T-cell (primary cell): Measurements from ENCODE around the gene LUC7L. TPM values are rescaled to one million over a fixed set of nuclear protein-coding genes. Genes with fewer than 3 reads are reported as not detected.
"Not testable (repeated sequence)": the region's sequence is repeated elsewhere in the genome, so short reads cannot be mapped to it uniquely, and the experiment has no call there.

Experiments used
- ATAC-seq, 4 experiments: fragments of 200-7000 bp in 3 of 4; fragments of 150-1000 bp in 1 of 4; cut with Tn5 transposase; replicated peaks in 1 of 4; 1 replicate in 3 of 4; 2 replicates in 1 of 4; pipeline ENCODE4 v1.10.0; 2021; ENCODE audit warnings: moderate library complexity in 3 of 4, mild to moderate bottlenecking in 2 of 4, moderate number of reproducible peaks in 1 of 4
- CTCF ChIA-PET, 2 donors: fragments of 300-600 bp; sonication (Branson Sonifier 250); formaldehyde crosslinking; loops; one replicate each; lab custom pipeline; 2022; ENCODE audit warnings: antibody characterized with exemption in 2 of 2; lab: Charles Lee
- POLR2A ChIA-PET, 2 donors: fragments of 300-600 bp; sonication (Branson Sonifier 250); formaldehyde crosslinking; loops; one replicate each; lab custom pipeline; 2022; ENCODE audit warnings: antibody characterized with exemption in 2 of 2; lab: Charles Lee
- DNase-seq, 35 experiments: peaks; one replicate each; pipeline versions ENCODE4 v3.0.0 to v3.0.0-alpha.2; 2013 to 2023
- H3K27ac ChIP-seq: one replicate; pipeline ENCODE4 v1.5.1; 2013; ENCODE audit warnings: low read length
- H3K27me3 ChIP-seq, 2 experiments: replicated peaks in 1 of 2; 1 replicate in 1 of 2; 2 replicates in 1 of 2; pipeline versions ENCODE4 v1.6.1 to v1.7.0; 2013; ENCODE audit warnings: low read length in 1 of 2, mixed read lengths in 1 of 2; ENCODE audit not compliant: control insufficient read depth in 2 of 2, insufficient read depth in 2 of 2; ENCODE audit errors: extremely low read depth in 1 of 2
- H3K36me3 ChIP-seq, 2 donors: 1 replicate in 1 of 2; 2 replicates in 1 of 2; pipeline versions ENCODE4 v1.6.1 to v1.7.0; 2013; ENCODE audit warnings: low read length in 1 of 2; ENCODE audit not compliant: control insufficient read depth in 2 of 2, insufficient read depth in 1 of 2; ENCODE audit errors: extremely low read depth in 1 of 2
- H3K4me1 ChIP-seq, 2 experiments: 1 replicate in 1 of 2; 2 replicates in 1 of 2; pipeline versions ENCODE4 v1.6.1 to v1.7.0; 2013; ENCODE audit warnings: low read length in 2 of 2, mixed read lengths in 1 of 2; ENCODE audit not compliant: insufficient read depth in 2 of 2, control insufficient read depth in 1 of 2; ENCODE audit errors: extremely low read depth in 1 of 2
- H3K4me3 ChIP-seq, 2 donors: 1 replicate in 1 of 2; 2 replicates in 1 of 2; pipeline versions ENCODE4 v1.5.1 to v1.7.0; 2013; ENCODE audit warnings: mild to moderate bottlenecking in 2 of 2, low read length in 1 of 2, moderate library complexity in 1 of 2; ENCODE audit not compliant: control insufficient read depth in 1 of 2; ENCODE audit errors: extremely low read depth in 1 of 2
- H3K9me3 ChIP-seq: 2 replicates; pipeline ENCODE4 v1.7.0; 2013
- H3K27ac Mint-ChIP-seq, 2 donors: one replicate each; pipeline ENCODE4 v1.8.0; 2020 to 2021; ENCODE audit warnings: mild to moderate bottlenecking in 2 of 2, mixed read lengths in 2 of 2
- H3K27me3 Mint-ChIP-seq, 2 donors: one replicate each; pipeline ENCODE4 v1.8.0; 2021 to 2022; ENCODE audit warnings: mixed read lengths in 2 of 2
- H3K36me3 Mint-ChIP-seq: one replicate; pipeline ENCODE4 v1.8.0; 2021; ENCODE audit warnings: mixed read lengths
- H3K4me1 Mint-ChIP-seq, 3 donors: one replicate each; pipeline ENCODE4 v1.8.0; 2020 to 2022; ENCODE audit warnings: mixed read lengths in 3 of 3, mild to moderate bottlenecking in 1 of 3
- H3K4me3 Mint-ChIP-seq, 3 donors: one replicate each; pipeline ENCODE4 v1.8.0; 2020 to 2022; ENCODE audit warnings: mild to moderate bottlenecking in 3 of 3, mixed read lengths in 3 of 3, moderate library complexity in 3 of 3
- H3K9me3 Mint-ChIP-seq, 3 donors: one replicate each; pipeline ENCODE4 v1.8.0; 2020 to 2022; ENCODE audit warnings: mixed read lengths in 3 of 3
- WGBS: methylation state at CpG from one replicate; pipeline ENCODE4 v1.1.5; 2013; ENCODE audit warnings: missing lambda C conversion rate; ENCODE audit not compliant: insufficient coverage; 5-methylcytosine and 5-hydroxymethylcytosine counted together
- total RNA-seq, 35 experiments: library from RNA in 6 of 35; stranded (reverse) in 6 of 35; fragments of 120-200 nt in 1 of 35; gene quantifications; one replicate each; pipeline versions ENCODE4 v1.2.1 to v1.2.4 and lab custom pipeline; 2013 to 2026

LUC7L gene
- total RNA-seq, 5 donors from 2014 or later (not counting 1 experiment from before 2014, with no cell fraction given) = 134 to 170 (median 158) TPM

- Histone ChIP-seq H3K27me3 (peaks cover 9 to 74% of the 10 kb centered on the region in 2 experiments), H3K36me3 (no peaks in the 10 kb centered on the region), H3K27ac (no peak overlapping the region), H3K4me1 (peaks cover 4 to 21% of the 10 kb centered on the region in 2 experiments), H3K4me3 (no peak overlapping the region), H3K9me3 (no peaks in the 10 kb centered on the region)
- CTCF ChIA-PET = no interaction called here
- DNase-seq (no peak), ATAC-seq (no peak)
- 34% methylated on average over 9 of the region's 11 CpGs for WGBS
- no peaks in the 10 kb centered on the region for H3K9me3 Mint-ChIP-seq
- peak overlapping the region in 2 of 3 donors; percentile 54 to 65 for H3K4me3 Mint-ChIP-seq
- no peaks in the 10 kb centered on the region for H3K36me3 Mint-ChIP-seq
- H3K27me3 Mint-ChIP-seq = peaks cover 36 to 59% of the 10 kb centered on the region in 2 donors
- no peak overlapping the region for H3K27ac Mint-ChIP-seq
- H3K4me1 Mint-ChIP-seq = peaks cover 0 to 21% (median 9%) of the 10 kb centered on the region in 3 donors
- POLR2A ChIA-PET = interaction anchor here in 1 of 2 donors (0.5 kb wide), 1 partner anchor 26 kb away, joined by 3 read pairs; no protein-coding TSS in a partner anchor
Measured at GRCh38 chr16:167122-167690, 62.0 kb downstream of the LUC7L start.

GRCh38 chr16:166375-167121 is 62.7 kb downstream of the LUC7L start:
- Histone ChIP-seq H3K4me3 (no peak overlapping the region), H3K9me3 (no peaks in the 10 kb centered on the region), H3K27ac (no peak overlapping the region), H3K4me1 (peaks cover 4 to 21% of the 10 kb centered on the region in 2 experiments), H3K27me3 (peaks cover 9 to 74% of the 10 kb centered on the region in 2 experiments), H3K36me3 (no peaks in the 10 kb centered on the region)
- peak in 1 of 35 experiments; percentile 33 for DNase-seq
- WGBS = 10% methylated on average over 39 of the region's 45 CpGs
- Mint-ChIP-seq H3K27me3 (peaks cover 35 to 58% of the 10 kb centered on the region in 2 donors), H3K27ac (no peak overlapping the region), H3K4me1 (peaks cover 0 to 19% (median 9%) of the 10 kb centered on the region in 3 donors), H3K36me3 (no peaks in the 10 kb centered on the region), H3K4me3 (peak overlapping the region in 2 of 3 donors; percentile 54 to 65), H3K9me3 (no peaks in the 10 kb centered on the region)
- CTCF ChIA-PET = interaction anchor here in 1 of 2 donors (0.5 kb wide), 1 partner anchor 421 kb away, joined by 4 read pairs; no protein-coding TSS in a partner anchor
- POLR2A ChIA-PET = interaction anchor here in 1 of 2 donors (0.6 kb wide), 1 partner anchor 79 kb away, joined by 4 read pairs; no protein-coding TSS in a partner anchor
- ATAC-seq = peak in 3 of 4 experiments; percentile 48 to 57 (median 48)

- no peaks in the 10 kb centered on the region for H3K9me3 Mint-ChIP-seq
- CTCF ChIA-PET = interaction anchor here in 1 of 2 donors (0.5 kb wide), 1 partner anchor 422 kb away, joined by 4 read pairs; no protein-coding TSS in a partner anchor
- peaks cover 36 to 58% of the 10 kb centered on the region in 2 donors for H3K27me3 Mint-ChIP-seq
- peaks cover 4 to 21% of the 10 kb centered on the region in 2 experiments for H3K4me1 ChIP-seq
- no peaks in the 10 kb centered on the region for H3K9me3 ChIP-seq
- ATAC-seq = peak; percentile 27 to 53 (median 40)
- no peak within 1 kb of the TSS for H3K27ac ChIP-seq
- H3K4me3 ChIP-seq = peak within 1 kb of the TSS in 1 of 2 donors; percentile 53
- H3K27me3 ChIP-seq = peaks cover 7 to 77% of the 10 kb centered on the region in 2 experiments
- peak in 3 of 35 experiments; percentile 9 to 29 (median 23) for DNase-seq
- H3K4me3 Mint-ChIP-seq = peak within 1 kb of the TSS; percentile 28 to 65 (median 34)
- H3K4me1 Mint-ChIP-seq = peaks cover 0 to 17% (median 9%) of the 10 kb centered on the region in 3 donors
- WGBS = 2% methylated on average over 71 of the region's 75 CpGs
- H3K36me3 ChIP-seq = no peaks in the 10 kb centered on the region
- POLR2A ChIA-PET = interaction anchor here in 1 of 2 donors (0.6 kb wide), 1 partner anchor 78 kb away, joined by 4 read pairs; no protein-coding TSS in a partner anchor
- H3K27ac Mint-ChIP-seq = no peak within 1 kb of the TSS
- no peaks in the 10 kb centered on the region for H3K36me3 Mint-ChIP-seq
Measured at GRCh38 chr16:165539-166374, 63.5 kb downstream of the LUC7L start, which contains the start of gene HBM. Gene HBM, plus strand, starts transcription at chr16:165978. Its CDS starts 20 bp downstream, at chr16:165998.

DNA sequence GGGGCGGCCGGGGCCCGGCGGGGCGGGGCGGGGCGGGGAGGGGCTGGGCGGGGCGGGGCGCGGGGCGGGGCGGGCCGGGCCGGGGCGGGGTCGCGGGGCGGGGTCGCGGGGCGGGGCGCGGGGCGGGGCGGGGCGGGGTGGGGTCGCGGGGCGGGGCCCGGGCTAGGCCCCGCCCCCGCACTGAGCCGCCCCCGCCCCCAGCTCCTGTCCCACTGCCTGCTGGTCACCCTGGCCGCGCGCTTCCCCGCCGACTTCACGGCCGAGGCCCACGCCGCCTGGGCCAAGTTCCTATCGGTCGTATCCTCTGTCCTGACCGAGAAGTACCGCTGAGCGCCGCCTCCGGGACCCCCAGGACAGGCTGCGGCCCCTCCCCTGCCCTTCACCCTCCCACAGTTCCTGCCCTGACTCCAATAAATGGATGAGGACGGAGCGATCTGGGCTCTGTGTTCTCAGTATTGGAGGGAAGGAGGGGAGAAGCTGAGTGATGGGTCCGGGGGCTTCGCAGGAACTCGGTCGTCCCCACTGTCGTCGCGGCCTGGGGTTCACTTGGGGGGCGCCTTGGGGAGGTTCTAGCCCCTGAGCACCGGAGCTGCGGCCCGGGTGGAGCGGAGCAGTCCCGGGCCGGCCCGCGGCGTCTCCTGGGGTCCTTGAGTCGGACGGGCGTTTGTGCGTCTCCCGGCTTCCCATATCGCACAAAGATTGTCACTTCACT is 64.3 kb downstream of the LUC7L start:
- Histone ChIP-seq H3K27ac (no peak overlapping the region), H3K4me3 (peak overlapping the region in 1 of 2 donors; percentile 53), H3K36me3 (no peaks in the 10 kb centered on the region), H3K27me3 (peaks cover 6 to 75% of the 10 kb centered on the region in 2 experiments), H3K9me3 (no peaks in the 10 kb centered on the region), H3K4me1 (peaks cover 4 to 21% of the 10 kb centered on the region in 2 experiments)
- POLR2A ChIA-PET = no interaction called here
- peak in 1 of 4 experiments; percentile 35 for ATAC-seq
- H3K9me3 Mint-ChIP-seq = no peaks in the 10 kb centered on the region
- peaks cover 0 to 17% (median 9%) of the 10 kb centered on the region in 3 donors for H3K4me1 Mint-ChIP-seq
- no peak for DNase-seq
- no peaks in the 10 kb centered on the region for H3K36me3 Mint-ChIP-seq
- peak overlapping the region in 1 of 3 donors; percentile 65 for H3K4me3 Mint-ChIP-seq
- CTCF ChIA-PET = no interaction called here
- 10% methylated on average over 35 of the region's 77 CpGs for WGBS
- peaks cover 30 to 52% of the 10 kb centered on the region in 2 donors for H3K27me3 Mint-ChIP-seq
- H3K27ac Mint-ChIP-seq = no peak overlapping the region

DNA sequence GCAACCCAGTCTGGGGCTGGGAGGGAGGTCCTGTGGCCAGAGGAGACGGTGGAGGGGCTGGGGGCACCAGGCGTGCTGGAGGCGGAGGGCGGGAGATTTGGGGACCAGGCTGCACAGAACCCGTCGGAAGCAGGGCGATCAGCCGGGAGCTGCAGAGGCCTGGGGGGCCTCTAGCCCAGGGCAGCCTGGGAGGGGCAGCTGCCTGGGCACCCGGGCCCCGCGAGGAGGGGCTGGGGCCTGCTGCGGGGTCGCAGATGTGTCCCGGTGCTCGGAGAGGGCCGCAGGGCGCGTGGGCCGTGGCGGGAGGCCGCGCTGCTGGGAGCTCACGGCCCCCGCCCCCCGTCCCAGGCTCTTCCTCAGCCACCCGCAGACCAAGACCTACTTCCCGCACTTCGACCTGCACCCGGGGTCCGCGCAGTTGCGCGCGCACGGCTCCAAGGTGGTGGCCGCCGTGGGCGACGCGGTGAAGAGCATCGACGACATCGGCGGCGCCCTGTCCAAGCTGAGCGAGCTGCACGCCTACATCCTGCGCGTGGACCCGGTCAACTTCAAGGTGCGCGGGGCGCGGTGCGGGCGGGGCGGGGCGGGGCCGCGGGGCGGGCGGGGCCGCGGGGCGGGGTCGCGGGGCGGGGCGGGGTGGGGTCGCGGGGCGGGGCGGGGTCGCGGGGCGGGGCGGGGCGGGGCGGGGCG is 65.0 kb downstream of the LUC7L start:
- CTCF ChIA-PET, POLR2A ChIA-PET, H3K36me3 Mint-ChIP-seq, H3K27ac Mint-ChIP-seq, H3K36me3 ChIP-seq, H3K4me3 ChIP-seq, H3K9me3 Mint-ChIP-seq, DNase-seq, H3K9me3 ChIP-seq, H3K4me3 Mint-ChIP-seq, H3K27ac ChIP-seq: not testable (repeated sequence)
- Mint-ChIP-seq H3K4me1 (peaks cover 0 to 17% (median 9%) of the 10 kb centered on the region in 3 donors), H3K27me3 (peaks cover 33 to 52% of the 10 kb centered on the region in 2 donors)
- peak in 3 of 4 experiments; percentile 13 to 40 (median 26) for ATAC-seq
- no CpG with 5 or more reads among the region's 80 CpGs for WGBS
- peaks cover 6 to 76% of the 10 kb centered on the region in 2 experiments for H3K27me3 ChIP-seq
- peaks cover 4 to 21% of the 10 kb centered on the region in 2 experiments for H3K4me1 ChIP-seq
